ENCODE data around the gene FOXO3.

DNA sequence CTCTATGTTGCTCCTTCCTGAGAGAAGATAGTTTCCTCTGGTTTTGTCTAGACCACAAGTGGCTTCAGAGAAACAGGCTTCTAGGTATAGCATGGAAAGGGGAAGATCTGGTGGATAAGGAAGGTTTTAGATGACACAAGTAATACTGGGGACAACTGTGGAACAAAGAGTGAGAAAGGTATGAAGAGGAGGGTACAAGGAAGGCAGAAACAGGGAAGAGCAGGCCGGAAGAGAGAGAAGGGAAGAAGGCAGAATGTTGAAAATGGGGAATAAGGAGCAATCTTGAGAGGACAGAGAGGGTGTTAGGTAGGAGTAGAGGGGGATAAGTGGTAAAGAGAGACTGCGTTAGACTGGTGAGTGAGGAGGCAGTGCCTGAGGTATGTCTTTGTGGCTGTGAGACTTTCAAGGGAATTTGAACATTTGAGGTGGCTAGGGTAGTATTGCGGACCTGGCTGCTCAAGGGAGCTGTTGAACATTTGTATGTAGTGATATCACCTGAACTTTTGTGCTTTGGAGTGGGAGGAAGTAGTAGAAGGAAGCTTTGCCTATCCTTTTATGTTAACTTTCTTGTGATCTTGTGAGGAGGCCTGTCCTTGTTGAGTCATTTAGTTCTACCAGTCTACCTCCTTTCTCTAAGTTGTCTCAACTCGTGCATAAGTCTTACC, 69.5 kb downstream of the FOXO3 start:
- no peak for TF ChIP-seq CTCF (optimal IDR thresholded peaks at IDR 0.05 in 1 of 3, IDR thresholded peaks at IDR 0.05 in 1 of 3, conservative IDR thresholded peaks at IDR 0.05 in 1 of 3; ENCODE audit: extremely low read depth in 1 of 3, insufficient read depth in 2 of 3, low read length in 3 of 3)
- TF ChIP-seq EZH2 (IDR thresholded peaks at IDR 0.05; ENCODE audit: low read length): no peak
